ENCODE measurements around the gene APBB2.

Gene APBB2

DNA sequence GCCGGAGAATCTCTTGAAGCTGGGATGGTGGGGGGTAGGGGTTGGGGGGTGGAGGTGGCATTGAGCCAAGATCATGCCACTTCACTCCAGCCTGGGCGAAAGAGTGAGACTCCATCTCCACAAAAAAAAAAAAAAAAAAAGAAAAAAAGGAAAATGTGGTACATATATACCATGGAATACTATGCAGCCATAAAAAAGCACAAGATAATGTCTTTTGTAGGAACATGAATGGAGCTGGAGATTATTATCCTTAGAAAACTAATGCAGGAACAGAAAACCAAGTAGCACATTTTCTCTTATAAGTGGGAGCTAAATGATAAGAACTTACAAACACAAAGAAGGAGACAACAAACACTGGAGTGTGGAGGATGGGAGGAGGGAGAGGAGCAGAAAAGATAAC is 188.5 kb downstream of the APBB2 start:
- no peak overlapping the region for H3K4me2 ChIP-seq (ENCODE audit: low read length)
- peaks cover 5 to 13% of the 10 kb centered on the region in 2 experiments for H3K36me3 ChIP-seq (ENCODE audit: control insufficient read depth in 1 of 2, insufficient read depth in 2 of 2, low read length in 2 of 2)
- no CpG with 5 or more reads among the region's 2 CpGs for WGBS (ENCODE audit: extremely low coverage, insufficient coverage, insufficient read length)
- no peak for DNase-seq
- H4K12ac ChIP-seq (ENCODE audit: low read depth, low read length), result no peak overlapping the region
- no peak overlapping the region for H3K4me3 ChIP-seq (ENCODE audit: low read depth, low read length)
- no peaks in the 10 kb centered on the region for H3K4me1 ChIP-seq (ENCODE audit: control insufficient read depth in 1 of 2, insufficient read depth in 2 of 2, low read length in 2 of 2)
- no peak overlapping the region for H4K8ac ChIP-seq (ENCODE audit: low read depth, low read length)
- peaks cover 12% of the 10 kb centered on the region for H3K9me3 ChIP-seq (ENCODE audit: insufficient read depth, low read depth, low read length)
- H3K18ac ChIP-seq (ENCODE audit: low read length), result no peak overlapping the region
- H2BK120ac ChIP-seq (ENCODE audit: insufficient read depth, low read length, poor library complexity), result no peak overlapping the region
- H3K79me1 ChIP-seq (ENCODE audit: low read length), result no peaks in the 10 kb centered on the region
- no peaks in the 10 kb centered on the region for H3K27me3 ChIP-seq (ENCODE audit: insufficient read depth, low read length)
- no peak overlapping the region for H3K4ac ChIP-seq (ENCODE audit: low read depth, low read length)
- H3K27ac ChIP-seq (ENCODE audit: low read depth, low read length), result no peak overlapping the region
- H3K79me2 ChIP-seq (ENCODE audit: control insufficient read depth, insufficient read depth, low read length, poor library complexity), result no peaks in the 10 kb centered on the region
- no peak overlapping the region for H2AK5ac ChIP-seq (ENCODE audit: low read length)
- H2BK5ac ChIP-seq (ENCODE audit: low read depth, low read length, poor library complexity), result no peak overlapping the region
- H2AFZ ChIP-seq (ENCODE audit: insufficient read depth, low read length, poor library complexity), result no peak overlapping the region
- no peak overlapping the region for H3K14ac ChIP-seq (ENCODE audit: low read length)
- no peak overlapping the region for H2BK12ac ChIP-seq (ENCODE audit: low read length)
- no peak overlapping the region for H3K23ac ChIP-seq (ENCODE audit: low read length)
- H3K9ac ChIP-seq (ENCODE audit: low read length), result no peak overlapping the region
- H4K91ac ChIP-seq (ENCODE audit: low read depth, low read length), result no peak overlapping the region

DNA sequence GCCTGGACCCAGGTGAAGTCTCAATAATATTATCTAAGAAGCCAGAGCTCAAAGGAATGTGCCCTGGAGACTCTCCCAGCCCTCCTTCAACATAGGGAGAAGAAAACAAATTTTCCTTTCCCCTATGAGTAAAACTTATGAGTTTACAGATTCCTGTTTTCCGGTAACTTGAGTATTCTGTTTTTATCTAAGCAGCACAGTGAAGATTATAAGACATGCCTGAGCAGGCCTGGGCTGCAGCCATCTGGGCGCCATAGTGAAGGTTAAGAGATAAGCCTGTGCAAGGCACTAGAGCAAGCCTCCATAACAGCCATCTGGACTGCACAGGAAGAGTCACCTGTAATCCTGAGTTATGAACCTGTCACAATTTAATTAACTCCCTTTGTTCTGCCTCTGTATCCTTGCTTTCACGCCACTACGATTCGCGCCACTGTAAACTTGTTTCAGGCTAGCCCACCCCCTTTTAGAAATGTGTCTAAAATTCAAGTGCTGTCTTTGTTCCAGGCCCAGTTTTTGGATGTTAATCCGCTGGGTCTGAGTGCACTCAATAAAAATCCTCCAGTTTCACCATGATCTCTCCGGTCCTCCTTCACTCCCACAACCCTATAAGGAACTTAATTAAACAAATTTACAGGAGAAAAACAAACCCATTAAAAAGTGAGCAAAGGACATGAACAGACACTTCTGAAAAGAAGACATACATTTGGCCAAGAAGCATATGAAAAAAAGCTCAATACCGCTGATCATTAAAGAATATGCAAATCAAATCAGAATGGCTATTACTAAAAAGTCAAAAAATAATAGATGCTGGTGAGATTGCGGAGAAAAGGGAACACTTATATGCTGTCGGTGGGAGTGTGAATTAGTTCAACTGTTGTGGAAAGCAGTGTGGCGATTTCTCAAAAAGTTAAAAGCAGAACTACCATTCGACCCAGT is 189.5 kb downstream of the APBB2 start:
- no peak overlapping the region for H2BK5ac ChIP-seq (ENCODE audit: low read depth, low read length, poor library complexity)
- H3K4me1 ChIP-seq (ENCODE audit: control insufficient read depth in 1 of 2, insufficient read depth in 2 of 2, low read length in 2 of 2), result no peaks in the 10 kb centered on the region
- H3K9ac ChIP-seq (ENCODE audit: low read length), result peak overlapping the region; percentile 47
- peak overlapping the region; percentile 26 for H3K27ac ChIP-seq (ENCODE audit: low read depth, low read length)
- H2AK5ac ChIP-seq (ENCODE audit: low read length), result no peak overlapping the region
- H3K79me1 ChIP-seq (ENCODE audit: low read length), result no peaks in the 10 kb centered on the region
- H3K18ac ChIP-seq (ENCODE audit: low read length), result no peak overlapping the region
- H3K36me3 ChIP-seq (ENCODE audit: control insufficient read depth in 1 of 2, insufficient read depth in 2 of 2, low read length in 2 of 2), result peaks cover 5 to 13% of the 10 kb centered on the region in 2 experiments
- H3K4ac ChIP-seq (ENCODE audit: low read depth, low read length), result no peak overlapping the region
- H3K9me3 ChIP-seq (ENCODE audit: insufficient read depth, low read depth, low read length), result peaks cover 12% of the 10 kb centered on the region
- H3K14ac ChIP-seq (ENCODE audit: low read length), result no peak overlapping the region
- H4K8ac ChIP-seq (ENCODE audit: low read depth, low read length), result no peak overlapping the region
- H3K4me3 ChIP-seq (ENCODE audit: low read depth, low read length), result no peak overlapping the region
- no peak overlapping the region for H2AFZ ChIP-seq (ENCODE audit: insufficient read depth, low read length, poor library complexity)
- no peak overlapping the region for H4K91ac ChIP-seq (ENCODE audit: low read depth, low read length)
- H2BK120ac ChIP-seq (ENCODE audit: insufficient read depth, low read length, poor library complexity), result no peak overlapping the region
- H3K27me3 ChIP-seq (ENCODE audit: insufficient read depth, low read length), result no peaks in the 10 kb centered on the region
- no peak overlapping the region for H3K4me2 ChIP-seq (ENCODE audit: low read length)
- no peak overlapping the region for H2BK12ac ChIP-seq (ENCODE audit: low read length)
- DNase-seq, result peak; percentile 21 to 71
- no peak overlapping the region for H3K23ac ChIP-seq (ENCODE audit: low read length)
- H3K79me2 ChIP-seq (ENCODE audit: control insufficient read depth, insufficient read depth, low read length, poor library complexity), result no peaks in the 10 kb centered on the region
- no peak overlapping the region for H4K12ac ChIP-seq (ENCODE audit: low read depth, low read length)
- WGBS (ENCODE audit: extremely low coverage, insufficient coverage, insufficient read length), result no CpG with 5 or more reads among the region's 13 CpGs

DNA sequence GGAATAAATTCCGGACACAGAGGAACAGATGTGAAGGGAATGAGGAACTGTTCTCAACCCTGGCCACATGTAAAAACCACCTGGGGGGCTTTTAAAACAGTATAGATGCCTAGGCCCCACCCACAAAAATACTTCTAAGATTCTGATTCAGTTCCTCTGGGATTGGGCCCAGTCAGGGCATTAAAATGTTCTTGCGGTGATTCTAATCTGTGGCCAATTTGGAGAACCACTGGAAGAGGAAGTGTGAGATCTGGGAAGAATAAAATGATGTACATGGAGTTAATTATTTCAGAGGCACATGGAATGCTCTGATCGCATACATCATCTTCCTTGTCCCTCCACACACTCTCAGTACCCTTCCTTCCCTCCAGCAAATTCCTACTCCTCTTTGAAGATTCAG is 192.2 kb downstream of the APBB2 start:
- H3K4me3 ChIP-seq (ENCODE audit: low read depth, low read length), result no peak overlapping the region
- H2BK12ac ChIP-seq (ENCODE audit: low read length), result no peak overlapping the region
- peaks cover 3 to 7% of the 10 kb centered on the region in 2 experiments for H3K36me3 ChIP-seq (ENCODE audit: control insufficient read depth in 1 of 2, insufficient read depth in 2 of 2, low read length in 2 of 2)
- no peak overlapping the region for H4K12ac ChIP-seq (ENCODE audit: low read depth, low read length)
- no peak overlapping the region for H3K18ac ChIP-seq (ENCODE audit: low read length)
- no peak overlapping the region for H3K4me2 ChIP-seq (ENCODE audit: low read length)
- no peak overlapping the region for H2AK5ac ChIP-seq (ENCODE audit: low read length)
- H4K8ac ChIP-seq (ENCODE audit: low read depth, low read length), result no peak overlapping the region
- peaks cover 11% of the 10 kb centered on the region for H3K9me3 ChIP-seq (ENCODE audit: insufficient read depth, low read depth, low read length)
- peaks cover 0 to 3% of the 10 kb centered on the region in 2 experiments for H3K4me1 ChIP-seq (ENCODE audit: control insufficient read depth in 1 of 2, insufficient read depth in 2 of 2, low read length in 2 of 2)
- H2AFZ ChIP-seq (ENCODE audit: insufficient read depth, low read length, poor library complexity), result no peak overlapping the region
- no peak overlapping the region for H2BK120ac ChIP-seq (ENCODE audit: insufficient read depth, low read length, poor library complexity)
- no peak for DNase-seq
- no peaks in the 10 kb centered on the region for H3K79me1 ChIP-seq (ENCODE audit: low read length)
- H3K23ac ChIP-seq (ENCODE audit: low read length), result no peak overlapping the region
- no peaks in the 10 kb centered on the region for H3K79me2 ChIP-seq (ENCODE audit: control insufficient read depth, insufficient read depth, low read length, poor library complexity)
- H3K27ac ChIP-seq (ENCODE audit: low read depth, low read length), result no peak overlapping the region
- H3K27me3 ChIP-seq (ENCODE audit: insufficient read depth, low read length), result no peaks in the 10 kb centered on the region
- no CpG with 5 or more reads among the region's 3 CpGs for WGBS (ENCODE audit: extremely low coverage, insufficient coverage, insufficient read length)
- H3K9ac ChIP-seq (ENCODE audit: low read length), result no peak overlapping the region
- H3K4ac ChIP-seq (ENCODE audit: low read depth, low read length), result no peak overlapping the region
- H3K14ac ChIP-seq (ENCODE audit: low read length), result no peak overlapping the region
- H4K91ac ChIP-seq (ENCODE audit: low read depth, low read length), result no peak overlapping the region
- no peak overlapping the region for H2BK5ac ChIP-seq (ENCODE audit: low read depth, low read length, poor library complexity)

DNA sequence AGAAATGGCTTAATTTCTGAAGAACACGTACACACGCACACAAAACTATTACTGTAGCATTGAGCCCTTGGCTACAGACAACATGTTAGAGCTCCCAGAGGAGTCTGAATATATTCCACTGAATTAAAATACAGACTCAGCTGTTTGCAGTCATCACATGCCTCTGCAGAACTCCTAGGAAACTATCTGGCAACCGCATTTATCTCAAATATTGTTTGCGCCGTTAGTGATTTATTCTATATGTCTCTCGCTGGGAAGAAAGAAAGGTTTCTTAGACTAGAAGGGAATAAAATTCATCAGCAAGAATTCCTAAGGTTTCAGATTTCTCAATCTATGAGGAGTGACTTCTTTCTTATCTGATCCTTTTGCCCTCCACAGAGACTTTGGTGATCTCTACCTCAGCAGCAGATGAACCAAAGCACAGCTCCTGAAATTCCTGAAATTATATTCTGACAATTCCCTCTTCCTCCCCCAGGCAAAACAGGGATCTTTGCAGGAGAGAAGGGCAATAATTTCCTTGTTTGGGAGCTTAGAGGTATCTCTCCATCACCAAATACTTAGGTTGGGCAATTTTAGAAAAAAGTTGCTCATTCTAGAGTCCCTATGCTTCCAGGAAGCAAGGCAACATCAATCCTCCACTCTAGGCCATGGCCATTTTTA is 199.2 kb downstream of the APBB2 start:
- Histone ChIP-seq H2AFZ (ENCODE audit: insufficient read depth, low read length, poor library complexity) (no peak overlapping the region), H4K12ac (ENCODE audit: low read depth, low read length) (no peak overlapping the region), H3K23ac (ENCODE audit: low read length) (no peak overlapping the region), H3K79me1 (ENCODE audit: low read length) (peaks cover 5% of the 10 kb centered on the region), H3K79me2 (ENCODE audit: control insufficient read depth, insufficient read depth, low read length, poor library complexity) (no peaks in the 10 kb centered on the region), H3K4me3 (ENCODE audit: low read depth, low read length) (no peak overlapping the region), H2BK120ac (ENCODE audit: insufficient read depth, low read length, poor library complexity) (no peak overlapping the region), H3K4ac (ENCODE audit: low read depth, low read length) (no peak overlapping the region), H4K91ac (ENCODE audit: low read depth, low read length) (no peak overlapping the region), H3K14ac (ENCODE audit: low read length) (no peak overlapping the region), H2BK12ac (ENCODE audit: low read length) (no peak overlapping the region), H3K9me3 (ENCODE audit: insufficient read depth, low read depth, low read length) (no peaks in the 10 kb centered on the region), H3K27ac (ENCODE audit: low read depth, low read length) (peak overlapping the region; percentile 17), H3K18ac (ENCODE audit: low read length) (no peak overlapping the region), H3K27me3 (ENCODE audit: insufficient read depth, low read length) (no peaks in the 10 kb centered on the region), H2BK5ac (ENCODE audit: low read depth, low read length, poor library complexity) (no peak overlapping the region), H3K9ac (ENCODE audit: low read length) (no peak overlapping the region), H4K8ac (ENCODE audit: low read depth, low read length) (no peak overlapping the region), H2AK5ac (ENCODE audit: low read length) (no peak overlapping the region), H3K4me2 (ENCODE audit: low read length) (no peak overlapping the region), H3K36me3 (ENCODE audit: control insufficient read depth in 1 of 2, insufficient read depth in 2 of 2, low read length in 2 of 2) (peaks cover 7 to 11% of the 10 kb centered on the region in 2 experiments), H3K4me1 (ENCODE audit: control insufficient read depth in 1 of 2, insufficient read depth in 2 of 2, low read length in 2 of 2) (peaks cover 10 to 11% of the 10 kb centered on the region in 2 experiments)
- peak; percentile 73 to 93 for DNase-seq
- no CpG with 5 or more reads among the region's 6 CpGs for WGBS (ENCODE audit: extremely low coverage, insufficient coverage, insufficient read length)
